Panc1 (cell line): ENCODE data around the gene GABRG3.

Source experiments
- POLR2AphosphoS5 ChIP-seq: IDR thresholded peaks from 2 replicates; pipeline ENCODE4 v1.6.1; 2012; ENCODE audit warnings: mild to moderate bottlenecking, low read depth, low read length, moderate library complexity
- SIN3A ChIP-seq: IDR thresholded peaks from 2 replicates; pipeline ENCODE4 v1.6.1; 2012; ENCODE audit warnings: low read depth, mild to moderate bottlenecking, low read length, moderate library complexity, borderline replicate concordance; ENCODE audit not compliant: insufficient read depth
- TCF7L2 ChIP-seq: IDR thresholded peaks from 2 replicates; pipeline ENCODE4 v1.6.1; 2011; ENCODE audit warnings: mild to moderate bottlenecking, low read depth, low read length, inconsistent platforms
- TF ChIP-seq, protein P1 (sequence below): fragments of 450-650 bp; IDR thresholded peaks from 2 replicates; pipeline ENCODE4 v1.5.1; 2017; ENCODE audit warnings: mild to moderate bottlenecking

DNA sequence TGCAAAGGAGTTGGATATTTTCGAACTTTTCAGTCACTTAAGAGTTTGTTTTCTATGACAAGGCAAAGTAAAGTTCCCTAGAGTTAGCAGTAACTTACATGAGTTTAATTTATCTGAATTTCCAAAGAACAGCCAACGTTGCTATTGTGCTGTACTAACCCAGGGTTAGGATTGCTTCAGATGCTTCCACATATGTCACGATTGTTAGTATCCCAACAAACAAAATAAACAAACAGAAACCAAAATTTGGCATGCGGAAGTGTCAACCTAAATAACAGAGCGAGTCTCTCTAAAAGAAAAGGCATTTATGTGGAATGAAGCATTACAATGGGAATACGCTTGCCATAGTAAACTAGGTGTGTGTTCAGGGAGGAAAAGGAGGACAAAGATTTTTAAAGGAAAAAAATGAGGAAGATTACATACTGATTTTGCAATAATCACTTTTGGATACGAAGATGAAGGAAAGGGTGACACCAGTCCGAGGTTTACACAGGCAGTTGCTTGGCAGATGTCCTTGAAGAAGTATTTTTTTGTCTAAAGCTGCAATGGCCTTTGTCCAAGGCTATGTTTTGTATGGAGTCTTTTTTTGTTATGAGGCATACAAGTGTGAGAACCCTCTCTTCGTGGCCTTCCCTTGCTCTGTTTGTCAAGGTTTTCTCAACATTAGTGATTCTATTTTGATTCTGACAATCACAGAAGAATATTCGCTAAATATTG lies 267.9 kb downstream of the GABRG3 start:
- TF ChIP-seq, protein P1, sequence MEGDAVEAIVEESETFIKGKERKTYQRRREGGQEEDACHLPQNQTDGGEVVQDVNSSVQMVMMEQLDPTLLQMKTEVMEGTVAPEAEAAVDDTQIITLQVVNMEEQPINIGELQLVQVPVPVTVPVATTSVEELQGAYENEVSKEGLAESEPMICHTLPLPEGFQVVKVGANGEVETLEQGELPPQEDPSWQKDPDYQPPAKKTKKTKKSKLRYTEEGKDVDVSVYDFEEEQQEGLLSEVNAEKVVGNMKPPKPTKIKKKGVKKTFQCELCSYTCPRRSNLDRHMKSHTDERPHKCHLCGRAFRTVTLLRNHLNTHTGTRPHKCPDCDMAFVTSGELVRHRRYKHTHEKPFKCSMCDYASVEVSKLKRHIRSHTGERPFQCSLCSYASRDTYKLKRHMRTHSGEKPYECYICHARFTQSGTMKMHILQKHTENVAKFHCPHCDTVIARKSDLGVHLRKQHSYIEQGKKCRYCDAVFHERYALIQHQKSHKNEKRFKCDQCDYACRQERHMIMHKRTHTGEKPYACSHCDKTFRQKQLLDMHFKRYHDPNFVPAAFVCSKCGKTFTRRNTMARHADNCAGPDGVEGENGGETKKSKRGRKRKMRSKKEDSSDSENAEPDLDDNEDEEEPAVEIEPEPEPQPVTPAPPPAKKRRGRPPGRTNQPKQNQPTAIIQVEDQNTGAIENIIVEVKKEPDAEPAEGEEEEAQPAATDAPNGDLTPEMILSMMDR, result no peak
- TF ChIP-seq SIN3A, result no peak
- no peak for TF ChIP-seq POLR2AphosphoS5
- no peak for TF ChIP-seq TCF7L2
